GM21515 (cell line): ENCODE results near the gene RNF4.
A peak's percentile ranks its signal among the peaks of the same experiment; 100 is the strongest.
"Not testable (repeated sequence)": the region's sequence is repeated elsewhere in the genome, so short reads cannot be mapped to it uniquely, and the experiment has no call there.

Source experiments
- ATAC-seq: cut with Tn5 transposase; IDR thresholded peaks from one replicate; pipeline ENCODE4 v1.9.1; 2021; ENCODE audit not compliant: unreplicated experiment

RNF4 gene

GRCh38 chr4:2468456-2469191 is at the start of gene RNF4:
Gene RNF4, plus strand, starts transcription at chr4:2469106. Its CDS starts 21,388 bp downstream, at chr4:2490494.
- ATAC-seq: peak; percentile 76

- ATAC-seq: no peak
These were observed 49.1 kb upstream of the RNF4 start for GRCh38 chr4:2419814-2420213.

GRCh38 chr4:2421928-2422327 is 47.0 kb upstream of the RNF4 start:
- ATAC-seq: no peak

GRCh38 chr4:2423066-2423465 is 45.8 kb upstream of the RNF4 start:
- no peak for ATAC-seq

GRCh38 chr4:2423695-2424094 is 45.2 kb upstream of the RNF4 start:
- ATAC-seq: no peak

GRCh38 chr4:2424581-2424980 is 44.3 kb upstream of the RNF4 start:
- no peak for ATAC-seq

GRCh38 chr4:2425386-2426068 is 43.4 kb upstream of the RNF4 start:
- ATAC-seq: no peak

- no peak for ATAC-seq
These were observed 42.9 kb upstream of the RNF4 start for GRCh38 chr4:2426069-2426397.

- no peak for ATAC-seq
These were observed 42.1 kb upstream of the RNF4 start for GRCh38 chr4:2426711-2427275.

- ATAC-seq: no peak
These were observed 41.2 kb upstream of the RNF4 start for GRCh38 chr4:2427383-2428334.

GRCh38 chr4:2428496-2429213 is 40.3 kb upstream of the RNF4 start:
- no peak for ATAC-seq

GRCh38 chr4:2429945-2430757 is 38.8 kb upstream of the RNF4 start:
- ATAC-seq: not testable (repeated sequence)

GRCh38 chr4:2432004-2432403 is 36.9 kb upstream of the RNF4 start:
- ATAC-seq: no peak

GRCh38 chr4:2432991-2433530 is 35.8 kb upstream of the RNF4 start:
- ATAC-seq: no peak

GRCh38 chr4:2433609-2434350 is 35.1 kb upstream of the RNF4 start:
- ATAC-seq: no peak

- no peak for ATAC-seq
These were observed 34.5 kb upstream of the RNF4 start for GRCh38 chr4:2434420-2434819.

- ATAC-seq: no peak
These were observed 32.6 kb upstream of the RNF4 start for GRCh38 chr4:2436301-2436700.

- no peak for ATAC-seq
These were observed 32.0 kb upstream of the RNF4 start for GRCh38 chr4:2436761-2437474.
